Activated CD4-positive, alpha-beta memory T cell treated with anti-CD3 and anti-CD28 coated beads, Interleukin-2, amount 10 ng/mL, durations not matched to agents 7 days and 5 days (primary cell): ENCODE results near the gene CCDC106. TPM values are rescaled to one million over a fixed set of nuclear protein-coding genes. Genes with fewer than 3 reads are reported as not detected.
A peak's percentile ranks its signal among the peaks of the same experiment; 100 is the strongest.

Source experiments
- CTCF ChIA-PET: fragments of 350-600 bp; sonication (Branson Sonifier 250); formaldehyde crosslinking; loops from one replicate; lab custom pipeline; 2021; ENCODE audit warnings: antibody characterized with exemption, inconsistent platforms; lab: Charles Lee
- POLR2A ChIA-PET: fragments of 350-600 bp; sonication (Branson Sonifier 250); formaldehyde crosslinking; loops from one replicate; lab custom pipeline; 2021; ENCODE audit warnings: antibody characterized with exemption; lab: Charles Lee
- DNase-seq: peaks from one replicate; pipeline ENCODE4 v3.0.0-alpha.2; 2020
- H3K27ac Mint-ChIP-seq: one replicate; pipeline ENCODE4 v1.8.0; 2021; ENCODE audit warnings: mild to moderate bottlenecking, mixed read lengths
- H3K27me3 Mint-ChIP-seq: one replicate; pipeline ENCODE4 v1.8.0; 2021; ENCODE audit warnings: mixed read lengths
- H3K36me3 Mint-ChIP-seq: one replicate; pipeline ENCODE4 v1.8.0; 2021; ENCODE audit warnings: low read depth, mixed read lengths
- H3K4me1 Mint-ChIP-seq: one replicate; pipeline ENCODE4 v1.8.0; 2021; ENCODE audit warnings: mixed read lengths
- H3K4me3 Mint-ChIP-seq: one replicate; pipeline ENCODE4 v1.8.0; 2021; ENCODE audit warnings: mild to moderate bottlenecking, mixed read lengths
- H3K9me3 Mint-ChIP-seq: one replicate; pipeline ENCODE4 v1.8.0; 2021; ENCODE audit warnings: mixed read lengths
- total RNA-seq, 2 experiments: library from RNA; stranded (reverse); gene quantifications; one replicate each; pipeline ENCODE4 v1.2.3, GENCODE V29; 2021

CCDC106 gene
- total RNA-seq, 2 experiments from 2014 or later = 3.7 to 3.8 TPM

DNA sequence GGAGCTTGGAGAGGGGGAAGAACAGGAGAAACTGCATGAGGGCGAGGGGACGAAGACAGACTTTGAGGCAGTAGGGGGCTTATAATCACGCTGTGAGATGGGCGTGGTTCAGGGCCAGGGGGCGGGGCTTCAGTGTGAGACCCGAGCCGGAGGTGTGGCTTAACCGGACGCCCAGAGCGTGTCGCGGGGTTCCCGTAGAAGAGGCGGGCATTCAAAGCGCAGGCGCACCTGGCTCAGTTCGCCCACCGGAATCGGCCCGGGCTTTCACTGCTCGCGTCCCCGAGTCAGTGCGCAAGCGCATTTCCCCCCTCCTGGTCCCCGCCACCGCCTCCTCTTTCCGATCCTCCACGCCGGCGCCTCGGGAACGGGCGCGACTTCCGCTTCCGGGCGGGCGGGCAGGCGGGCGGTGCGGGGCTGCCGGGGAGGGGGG is 42.8 kb upstream of the CCDC106 start:
- Mint-ChIP-seq H3K9me3 (no peaks in the 10 kb centered on the region), H3K36me3 (peaks cover 46% of the 10 kb centered on the region), H3K4me1 (peaks cover 53% of the 10 kb centered on the region), H3K4me3 (peak overlapping the region; percentile 76), H3K27me3 (no peaks in the 10 kb centered on the region), H3K27ac (peak overlapping the region; percentile 95)
- ChIA-PET POLR2A (interaction anchor here (0.8 to 4.3 kb wide), 14 partner anchors 12 to 488 kb away, joined by 3 to 53 read pairs (median 4); partner anchors contain the start of genes PPP1R12C, U2AF2, UBE2S and ZNF579), CTCF (interaction anchor here (0.7 to 3.4 kb wide), 15 partner anchors 15 to 221 kb away, joined by 3 to 56 read pairs (median 9); partner anchors contain the start of genes TMEM238 and ZNF784)
- peak; percentile 99 for DNase-seq

DNA sequence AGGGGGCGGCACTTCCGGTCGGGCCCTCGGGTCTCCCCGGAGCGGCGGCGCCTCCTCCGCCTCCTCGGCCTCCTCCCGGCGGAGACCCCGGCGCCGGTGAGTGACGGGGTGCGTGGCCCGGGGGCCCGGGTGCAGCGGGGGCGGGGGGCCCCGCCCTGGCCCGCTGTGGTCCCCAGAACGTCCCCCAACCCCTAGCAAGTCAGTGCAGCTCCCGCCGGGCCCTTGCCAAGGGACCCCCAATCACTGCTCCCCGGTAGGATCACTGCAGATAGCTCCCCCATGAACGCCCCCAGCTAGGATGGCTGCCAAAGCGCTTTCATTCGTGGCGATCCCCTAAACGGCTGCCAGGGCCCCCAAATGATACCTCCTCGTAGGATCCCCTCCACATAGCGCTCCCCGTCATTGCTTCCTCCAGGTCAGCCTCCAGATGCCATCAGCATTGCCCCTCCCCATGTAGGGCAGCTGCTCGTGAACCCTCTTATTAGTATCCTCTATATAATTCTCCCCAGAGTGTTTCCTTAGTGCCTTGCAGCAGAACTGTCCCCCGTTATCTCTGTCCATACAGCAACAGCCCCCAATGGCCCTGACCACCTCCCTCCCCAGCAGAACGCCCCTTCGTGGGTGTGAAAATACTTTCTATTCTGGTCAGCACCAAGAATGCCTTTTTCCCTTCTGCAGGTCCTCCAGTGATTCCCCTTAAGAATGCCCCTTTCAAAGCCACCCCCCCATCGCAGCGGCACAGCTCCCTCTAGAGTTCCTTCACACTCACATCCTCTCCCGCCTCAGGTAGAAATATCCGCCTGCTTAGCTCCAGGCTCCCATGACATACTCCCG is 42.2 kb upstream of the CCDC106 start, which contains the start of gene ZNF865:
ZNF865 (plus strand) TSS at position 11 of the 834 bp plus-strand sequence. CDS start 7,972 bp downstream, outside the sequence.
- peak; percentile 75 for DNase-seq
- peak within 1 kb of the TSS; percentile 94 for H3K4me3 Mint-ChIP-seq
- no peaks in the 10 kb centered on the region for H3K27me3 Mint-ChIP-seq
- no peaks in the 10 kb centered on the region for H3K9me3 Mint-ChIP-seq
- peak within 1 kb of the TSS; percentile 95 for H3K27ac Mint-ChIP-seq
- peaks cover 46% of the 10 kb centered on the region for H3K36me3 Mint-ChIP-seq
- peaks cover 57% of the 10 kb centered on the region for H3K4me1 Mint-ChIP-seq
- ChIA-PET POLR2A (interaction anchor here (0.7 to 4.3 kb wide), 17 partner anchors 10 to 489 kb away, joined by 3 to 53 read pairs (median 4); partner anchors contain the start of genes PPP1R12C, U2AF2, UBE2S and ZNF579), CTCF (interaction anchor here (0.6 to 3.4 kb wide), 22 partner anchors 14 to 465 kb away, joined by 3 to 56 read pairs (median 6); partner anchors contain the start of genes TMEM238, ZNF579, ZNF628 and ZNF784)

DNA sequence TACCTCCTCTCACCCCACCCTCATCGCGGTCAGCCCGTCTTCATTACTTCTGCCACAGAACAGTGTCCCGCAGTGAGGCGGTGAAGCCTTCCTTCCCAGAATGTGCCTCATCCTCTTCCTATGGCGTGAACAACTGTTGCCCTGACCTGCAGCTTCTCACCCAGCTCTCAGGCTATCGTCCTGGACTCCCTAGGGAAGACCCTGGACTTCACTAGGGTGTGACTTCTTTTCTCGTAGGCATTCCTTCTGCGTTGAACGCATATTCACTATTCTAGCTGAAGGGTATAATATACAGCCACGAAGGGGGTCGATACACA is 41.6 kb upstream of the CCDC106 start:
- Mint-ChIP-seq H3K4me1 (peaks cover 54% of the 10 kb centered on the region), H3K27ac (peak overlapping the region; percentile 93), H3K36me3 (peaks cover 42% of the 10 kb centered on the region), H3K9me3 (no peaks in the 10 kb centered on the region), H3K4me3 (peak overlapping the region; percentile 94), H3K27me3 (no peaks in the 10 kb centered on the region)
- DNase-seq = no peak
- POLR2A ChIA-PET = interaction anchor here (0.7 to 4.3 kb wide), 13 partner anchors 10 to 345 kb away, joined by 3 to 53 read pairs (median 5); partner anchors contain the start of genes U2AF2, UBE2S, ZNF579 and ZNF628
- CTCF ChIA-PET = interaction anchor here (0.6 to 3.4 kb wide), 21 partner anchors 14 to 465 kb away, joined by 3 to 56 read pairs (median 6); partner anchors contain the start of genes TMEM238, ZNF579, ZNF628 and ZNF784

DNA sequence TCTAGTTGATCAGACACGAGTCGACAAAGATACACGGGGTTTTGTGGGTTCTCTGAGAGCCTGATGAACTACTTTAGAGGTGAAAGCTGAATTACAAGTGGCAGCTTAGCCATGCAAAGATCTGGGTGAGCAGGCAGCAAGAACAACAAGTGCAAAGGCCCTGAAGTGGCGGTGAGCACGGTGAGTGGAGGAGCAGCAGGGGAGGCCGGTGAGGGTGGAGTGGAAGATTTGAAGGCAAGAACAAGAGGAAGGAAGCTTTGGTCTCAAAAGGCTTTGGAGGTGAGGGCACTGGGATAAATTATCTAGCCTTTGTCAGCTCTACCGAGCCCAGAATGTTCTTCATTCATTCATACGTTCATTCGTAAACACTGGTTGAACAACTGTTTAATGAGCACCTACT is 41.2 kb upstream of the CCDC106 start:
- CTCF ChIA-PET = interaction anchor here (0.8 to 3.4 kb wide), 20 partner anchors 13 to 466 kb away, joined by 3 to 56 read pairs (median 6); partner anchors contain the start of genes TMEM238, ZNF579, ZNF628 and ZNF784
- Mint-ChIP-seq H3K36me3 (peaks cover 39% of the 10 kb centered on the region), H3K4me1 (peaks cover 50% of the 10 kb centered on the region), H3K27ac (peak overlapping the region; percentile 93), H3K9me3 (no peaks in the 10 kb centered on the region), H3K4me3 (peak overlapping the region; percentile 94), H3K27me3 (no peaks in the 10 kb centered on the region)
- POLR2A ChIA-PET = interaction anchor here (0.7 to 4.3 kb wide), 10 partner anchors 10 to 346 kb away, joined by 3 to 53 read pairs (median 6); partner anchors contain the start of genes U2AF2, ZNF579, ZNF628 and ZNF784
- DNase-seq = no peak

DNA sequence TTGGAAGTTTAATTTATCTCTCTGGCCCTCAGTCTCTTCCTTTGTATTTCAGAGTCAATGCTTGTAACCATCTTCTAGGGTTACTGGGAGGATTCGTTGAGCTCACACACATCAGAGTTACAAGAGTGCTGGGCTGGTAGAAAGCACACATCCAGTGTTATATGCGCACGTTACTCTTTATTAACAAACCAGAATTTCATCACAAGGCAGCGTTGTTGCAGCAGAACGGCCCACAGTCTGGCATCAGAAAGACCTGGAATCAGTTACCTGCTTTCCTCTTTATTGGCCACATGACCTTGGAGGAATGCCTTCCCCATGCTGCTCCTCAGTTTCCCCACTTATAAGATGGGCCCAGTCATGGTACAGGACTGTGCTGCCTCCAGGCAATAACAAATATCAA is 38.7 kb upstream of the CCDC106 start:
- DNase-seq = no peak
- ChIA-PET POLR2A (no interaction called here), CTCF (interaction anchor here (1.3 kb wide), 1 partner anchor 24 kb away, joined by 4 read pairs; no protein-coding TSS in a partner anchor)
- H3K36me3 Mint-ChIP-seq = peaks cover 35% of the 10 kb centered on the region
- no peak overlapping the region for H3K4me3 Mint-ChIP-seq
- no peaks in the 10 kb centered on the region for H3K9me3 Mint-ChIP-seq
- no peaks in the 10 kb centered on the region for H3K27me3 Mint-ChIP-seq
- peaks cover 38% of the 10 kb centered on the region for H3K4me1 Mint-ChIP-seq
- no peak overlapping the region for H3K27ac Mint-ChIP-seq

DNA sequence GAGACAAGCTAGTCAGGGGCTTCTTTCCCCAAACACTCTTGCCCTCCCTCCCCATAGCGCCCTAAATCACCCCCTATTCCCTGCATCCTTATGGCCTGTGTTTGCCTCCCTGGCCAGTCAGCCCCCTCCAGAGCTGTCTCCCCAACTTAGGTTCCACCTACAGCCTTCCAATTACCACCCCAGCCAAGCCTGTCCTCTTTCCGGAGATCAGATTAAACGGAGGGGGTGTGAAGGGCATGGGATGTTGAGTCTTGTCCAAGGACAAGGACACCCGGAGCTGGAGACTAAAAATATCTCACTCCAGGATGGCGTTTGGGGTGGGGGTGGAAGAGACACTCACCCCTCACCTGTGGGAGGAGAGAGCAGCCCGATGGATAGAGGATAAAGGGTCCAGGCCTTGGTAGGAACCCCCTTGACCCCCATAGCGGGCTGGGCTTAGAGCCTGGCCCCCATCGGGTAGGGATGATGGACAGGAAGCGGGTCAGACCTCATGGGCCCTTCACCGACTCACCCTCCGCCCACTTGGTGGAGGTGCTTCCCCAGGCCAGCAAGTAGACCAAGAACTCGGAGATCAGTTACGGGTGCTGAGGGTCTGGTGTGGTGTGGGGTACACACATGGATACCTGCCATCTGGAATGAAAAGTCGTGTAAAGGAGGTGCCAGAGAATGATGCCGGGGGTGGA is 36.6 kb upstream of the CCDC106 start:
- ChIA-PET POLR2A (interaction anchor here (1.1 kb wide), 1 partner anchor 9 kb away, joined by 3 read pairs; no protein-coding TSS in a partner anchor), CTCF (no interaction called here)
- H3K36me3 Mint-ChIP-seq = peaks cover 27% of the 10 kb centered on the region
- peaks cover 25% of the 10 kb centered on the region for H3K4me1 Mint-ChIP-seq
- DNase-seq = no peak
- H3K4me3 Mint-ChIP-seq = no peak overlapping the region
- H3K27ac Mint-ChIP-seq = no peak overlapping the region
- no peaks in the 10 kb centered on the region for H3K27me3 Mint-ChIP-seq
- no peaks in the 10 kb centered on the region for H3K9me3 Mint-ChIP-seq

DNA sequence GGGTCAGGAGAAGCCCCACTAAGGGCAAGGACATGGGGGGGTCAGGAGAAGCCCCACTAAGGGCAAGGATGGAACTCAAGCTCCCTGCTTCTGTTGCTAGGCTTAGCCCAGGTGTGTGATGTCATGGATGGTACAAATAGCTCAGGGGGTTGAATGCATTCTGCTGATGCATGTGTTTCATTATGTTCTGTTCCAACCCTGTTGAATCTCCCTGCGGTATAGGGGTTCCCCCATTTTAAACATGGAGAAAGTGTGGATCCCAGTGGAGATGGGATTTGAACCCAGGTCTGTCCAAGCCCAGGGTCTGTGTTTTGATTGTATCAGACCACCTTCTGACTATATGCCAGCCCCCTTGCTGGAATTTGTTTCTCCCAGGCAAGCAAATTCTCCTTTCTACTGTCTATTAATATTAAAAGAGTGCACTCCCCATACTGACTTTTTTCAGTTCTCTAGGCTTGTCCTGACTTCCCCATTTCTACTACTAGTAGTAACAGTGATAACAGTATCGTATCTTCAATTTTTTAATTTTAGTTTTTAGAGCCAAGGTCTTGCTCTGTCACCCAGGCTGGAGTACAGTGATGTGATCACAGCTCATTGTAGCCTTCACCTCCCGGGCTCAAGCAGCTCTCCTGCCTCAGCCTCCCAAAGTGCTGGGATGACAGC is 35.9 kb upstream of the CCDC106 start:
- H3K36me3 Mint-ChIP-seq = peaks cover 28% of the 10 kb centered on the region
- H3K9me3 Mint-ChIP-seq = no peaks in the 10 kb centered on the region
- H3K27ac Mint-ChIP-seq = no peak overlapping the region
- no peak for DNase-seq
- H3K4me3 Mint-ChIP-seq = no peak overlapping the region
- CTCF ChIA-PET = no interaction called here
- no peaks in the 10 kb centered on the region for H3K27me3 Mint-ChIP-seq
- H3K4me1 Mint-ChIP-seq = peaks cover 18% of the 10 kb centered on the region
- POLR2A ChIA-PET = no interaction called here

DNA sequence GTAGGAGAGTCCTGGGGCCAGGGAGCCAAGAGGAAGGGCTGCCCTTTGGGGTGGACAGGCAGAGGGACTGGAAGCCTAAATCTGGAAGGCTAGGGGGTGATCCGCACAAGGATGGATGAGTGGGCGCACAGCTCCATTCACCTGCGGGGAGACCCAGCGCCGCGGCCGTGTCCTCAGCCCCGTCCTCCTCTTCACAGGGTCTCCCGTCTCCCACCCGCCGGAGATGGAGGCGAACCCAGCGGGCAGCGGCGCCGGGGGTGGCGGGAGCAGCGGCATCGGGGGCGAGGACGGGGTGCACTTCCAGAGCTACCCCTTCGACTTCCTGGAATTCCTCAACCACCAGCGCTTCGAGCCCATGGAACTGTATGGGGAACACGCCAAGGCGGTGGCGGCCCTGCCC is 34.6 kb upstream of the CCDC106 start:
- Mint-ChIP-seq H3K9me3 (no peaks in the 10 kb centered on the region), H3K4me1 (peaks cover 11% of the 10 kb centered on the region), H3K36me3 (peaks cover 29% of the 10 kb centered on the region), H3K27ac (no peak overlapping the region), H3K27me3 (no peaks in the 10 kb centered on the region), H3K4me3 (no peak overlapping the region)
- DNase-seq = no peak
- CTCF ChIA-PET = no interaction called here
- POLR2A ChIA-PET = no interaction called here

DNA sequence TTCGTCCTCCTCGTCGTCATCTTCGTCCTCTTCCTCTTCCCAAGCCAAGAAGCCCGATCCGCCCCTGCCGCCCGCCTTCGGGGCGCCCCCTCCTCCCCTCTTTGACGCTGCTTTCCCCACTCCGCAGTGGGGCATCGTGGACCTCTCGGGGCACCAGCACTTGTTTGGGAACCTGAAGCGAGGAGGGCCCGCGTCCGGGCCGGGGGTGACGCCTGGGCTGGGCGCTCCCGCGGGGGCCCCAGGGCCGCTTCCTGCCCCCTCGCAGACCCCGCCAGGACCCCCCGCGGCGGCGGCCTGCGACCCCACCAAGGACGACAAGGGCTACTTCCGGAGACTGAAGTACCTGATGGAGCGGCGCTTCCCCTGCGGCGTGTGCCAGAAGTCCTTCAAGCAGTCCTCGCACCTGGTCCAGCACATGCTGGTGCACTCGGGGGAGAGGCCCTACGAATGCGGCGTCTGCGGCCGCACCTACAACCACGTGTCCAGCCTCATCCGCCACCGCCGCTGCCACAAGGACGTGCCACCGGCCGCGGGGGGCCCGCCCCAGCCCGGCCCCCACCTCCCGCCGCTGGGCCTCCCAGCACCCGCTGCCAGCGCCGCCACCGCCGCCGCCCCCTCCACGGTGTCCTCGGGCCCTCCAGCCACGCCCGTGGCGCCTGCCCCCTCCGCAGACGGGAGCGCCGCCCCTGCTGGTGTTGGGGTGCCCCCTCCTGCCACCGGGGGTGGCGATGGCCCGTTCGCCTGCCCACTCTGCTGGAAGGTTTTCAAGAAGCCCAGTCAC is 33.9 kb upstream of the CCDC106 start:
- H3K4me1 Mint-ChIP-seq = peaks cover 8% of the 10 kb centered on the region
- DNase-seq = no peak
- no peak overlapping the region for H3K4me3 Mint-ChIP-seq
- ChIA-PET POLR2A (no interaction called here), CTCF (no interaction called here)
- no peaks in the 10 kb centered on the region for H3K27me3 Mint-ChIP-seq
- no peaks in the 10 kb centered on the region for H3K9me3 Mint-ChIP-seq
- H3K36me3 Mint-ChIP-seq = peaks cover 31% of the 10 kb centered on the region
- no peak overlapping the region for H3K27ac Mint-ChIP-seq

DNA sequence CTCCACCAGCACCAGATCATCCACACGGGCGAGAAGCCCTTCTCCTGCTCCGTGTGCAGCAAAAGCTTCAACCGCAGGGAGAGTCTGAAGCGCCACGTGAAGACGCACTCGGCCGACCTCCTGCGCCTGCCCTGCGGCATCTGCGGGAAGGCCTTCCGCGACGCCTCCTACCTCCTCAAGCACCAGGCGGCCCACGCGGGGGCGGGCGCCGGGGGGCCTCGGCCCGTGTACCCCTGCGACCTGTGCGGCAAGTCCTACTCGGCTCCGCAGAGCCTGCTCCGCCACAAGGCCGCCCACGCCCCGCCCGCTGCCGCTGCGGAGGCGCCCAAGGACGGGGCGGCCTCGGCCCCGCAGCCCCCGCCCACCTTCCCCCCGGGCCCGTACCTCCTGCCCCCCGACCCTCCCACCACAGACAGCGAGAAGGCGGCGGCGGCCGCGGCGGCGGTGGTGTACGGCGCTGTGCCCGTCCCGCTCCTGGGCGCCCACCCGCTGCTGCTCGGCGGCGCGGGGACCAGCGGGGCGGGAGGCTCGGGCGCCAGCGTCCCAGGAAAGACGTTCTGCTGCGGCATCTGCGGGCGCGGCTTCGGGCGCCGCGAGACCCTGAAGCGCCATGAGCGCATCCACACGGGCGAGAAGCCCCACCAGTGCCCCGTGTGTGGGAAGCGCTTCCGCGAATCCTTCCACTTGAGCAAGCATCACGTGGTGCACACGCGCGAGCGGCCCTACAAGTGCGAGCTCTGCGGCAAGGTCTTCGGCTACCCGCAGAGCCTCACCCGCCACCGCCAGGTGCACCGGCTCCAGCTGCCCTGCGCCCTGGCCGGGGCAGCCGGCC is 33.1 kb upstream of the CCDC106 start:
- CTCF ChIA-PET = no interaction called here

More for the DNA sequence above, 33.1 kb upstream of the CCDC106 start:
- Mint-ChIP-seq H3K27ac (no peak overlapping the region), H3K4me1 (peaks cover 10% of the 10 kb centered on the region), H3K9me3 (no peaks in the 10 kb centered on the region), H3K36me3 (peaks cover 30% of the 10 kb centered on the region), H3K27me3 (no peaks in the 10 kb centered on the region), H3K4me3 (no peak overlapping the region)
- POLR2A ChIA-PET = no interaction called here
- DNase-seq = no peak
